ENCODE data around the gene FGD5.

DNA sequence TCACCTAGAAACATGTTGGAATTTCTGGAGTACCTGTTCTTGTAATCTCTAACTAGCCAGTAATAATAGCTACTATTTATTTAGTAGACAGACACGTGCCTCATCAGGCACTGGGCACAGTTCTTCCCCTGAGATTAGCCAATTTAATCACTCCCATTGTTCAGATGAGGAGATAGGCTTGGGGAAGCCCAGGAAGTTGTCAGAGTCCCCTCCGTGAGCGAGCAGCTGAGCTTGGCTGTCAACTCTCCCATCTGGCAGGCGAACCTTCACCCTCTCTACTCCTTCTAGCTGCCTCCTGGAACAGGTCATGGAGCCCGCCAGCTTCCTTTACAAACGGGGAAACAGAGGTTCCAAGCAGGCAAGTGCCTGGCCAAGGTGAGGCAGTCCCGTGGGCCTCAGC, 31.1 kb upstream of the FGD5 start:
- TF ChIP-seq, protein P1, sequence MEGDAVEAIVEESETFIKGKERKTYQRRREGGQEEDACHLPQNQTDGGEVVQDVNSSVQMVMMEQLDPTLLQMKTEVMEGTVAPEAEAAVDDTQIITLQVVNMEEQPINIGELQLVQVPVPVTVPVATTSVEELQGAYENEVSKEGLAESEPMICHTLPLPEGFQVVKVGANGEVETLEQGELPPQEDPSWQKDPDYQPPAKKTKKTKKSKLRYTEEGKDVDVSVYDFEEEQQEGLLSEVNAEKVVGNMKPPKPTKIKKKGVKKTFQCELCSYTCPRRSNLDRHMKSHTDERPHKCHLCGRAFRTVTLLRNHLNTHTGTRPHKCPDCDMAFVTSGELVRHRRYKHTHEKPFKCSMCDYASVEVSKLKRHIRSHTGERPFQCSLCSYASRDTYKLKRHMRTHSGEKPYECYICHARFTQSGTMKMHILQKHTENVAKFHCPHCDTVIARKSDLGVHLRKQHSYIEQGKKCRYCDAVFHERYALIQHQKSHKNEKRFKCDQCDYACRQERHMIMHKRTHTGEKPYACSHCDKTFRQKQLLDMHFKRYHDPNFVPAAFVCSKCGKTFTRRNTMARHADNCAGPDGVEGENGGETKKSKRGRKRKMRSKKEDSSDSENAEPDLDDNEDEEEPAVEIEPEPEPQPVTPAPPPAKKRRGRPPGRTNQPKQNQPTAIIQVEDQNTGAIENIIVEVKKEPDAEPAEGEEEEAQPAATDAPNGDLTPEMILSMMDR (conservative IDR thresholded peaks at IDR 0.05; ENCODE audit: low read depth, low read length): no peak
- TF ChIP-seq EZH2 (IDR thresholded peaks at IDR 0.05; ENCODE audit: borderline replicate concordance, low read depth, low read length, poor library complexity, severe bottlenecking): no peak

All from A673 (cell line).